GM19467 (cell line): ENCODE results near the gene ACE2.

Experiments used
- ATAC-seq: cut with Tn5 transposase; IDR thresholded peaks from one replicate; pipeline ENCODE4 v1.9.1; 2021; ENCODE audit warnings: mild to moderate bottlenecking, moderate library complexity; ENCODE audit not compliant: unreplicated experiment

The ACE2 gene

GRCh38 chrX:15579778-15580747 is 20.7 kb downstream of the ACE2 start:
- no peak for ATAC-seq

GRCh38 chrX:15576019-15576418 is 24.7 kb downstream of the ACE2 start:
- no peak for ATAC-seq

GRCh38 chrX:15574017-15574416 is 26.7 kb downstream of the ACE2 start:
- ATAC-seq = no peak

- ATAC-seq = no peak
Measured at GRCh38 chrX:15570145-15570544, 30.6 kb downstream of the ACE2 start.

- no peak for ATAC-seq
Measured at GRCh38 chrX:15567886-15568616, 32.7 kb downstream of the ACE2 start.

- ATAC-seq = no peak
Measured at GRCh38 chrX:15567267-15567666, 33.5 kb downstream of the ACE2 start.

GRCh38 chrX:15566244-15566643 is 34.5 kb downstream of the ACE2 start:
- ATAC-seq = no peak

- ATAC-seq = peak; percentile 57
Measured at GRCh38 chrX:15564981-15565579, 35.7 kb downstream of the ACE2 start.

- no peak for ATAC-seq
Measured at GRCh38 chrX:15563056-15563455, 37.7 kb downstream of the ACE2 start.

- ATAC-seq = no peak
Measured at GRCh38 chrX:15560924-15561323, 39.8 kb downstream of the ACE2 start.

GRCh38 chrX:15559227-15559626 is 41.5 kb downstream of the ACE2 start:
- no peak for ATAC-seq

- ATAC-seq = no peak
Measured at GRCh38 chrX:15549189-15550012, 51.4 kb downstream of the ACE2 start.

- ATAC-seq = no peak
Measured at GRCh38 chrX:15547356-15547755, 53.4 kb downstream of the ACE2 start.

GRCh38 chrX:15546745-15547144 is 54.0 kb downstream of the ACE2 start:
- no peak for ATAC-seq

GRCh38 chrX:15530318-15530717 is 70.4 kb downstream of the ACE2 start:
- ATAC-seq = no peak

- no peak for ATAC-seq
Measured at GRCh38 chrX:15529165-15529564, 71.6 kb downstream of the ACE2 start.

GRCh38 chrX:15525664-15526416 is 74.9 kb downstream of the ACE2 start:
- no peak for ATAC-seq

- no peak for ATAC-seq
Measured at GRCh38 chrX:15524417-15524816, 76.3 kb downstream of the ACE2 start.

GRCh38 chrX:15523088-15523487 is 77.7 kb downstream of the ACE2 start:
- ATAC-seq = no peak

- no peak for ATAC-seq
Measured at GRCh38 chrX:15522464-15522863, 78.3 kb downstream of the ACE2 start.
